HG02763 (cell line): Measurements from ENCODE around the gene ZDHHC11.
"Not testable (repeated sequence)": the region's sequence is repeated elsewhere in the genome, so short reads cannot be mapped to it uniquely, and the experiment has no call there.

Source experiments
- ATAC-seq: cut with Tn5 transposase; IDR thresholded peaks from one replicate; pipeline ENCODE4 v1.9.1; 2021; ENCODE audit warnings: mild to moderate bottlenecking, moderate library complexity; ENCODE audit not compliant: unreplicated experiment

ZDHHC11 gene

GRCh38 chr5:816176-816575, 34.6 kb downstream of the ZDHHC11 start:
- no peak for ATAC-seq

DNA sequence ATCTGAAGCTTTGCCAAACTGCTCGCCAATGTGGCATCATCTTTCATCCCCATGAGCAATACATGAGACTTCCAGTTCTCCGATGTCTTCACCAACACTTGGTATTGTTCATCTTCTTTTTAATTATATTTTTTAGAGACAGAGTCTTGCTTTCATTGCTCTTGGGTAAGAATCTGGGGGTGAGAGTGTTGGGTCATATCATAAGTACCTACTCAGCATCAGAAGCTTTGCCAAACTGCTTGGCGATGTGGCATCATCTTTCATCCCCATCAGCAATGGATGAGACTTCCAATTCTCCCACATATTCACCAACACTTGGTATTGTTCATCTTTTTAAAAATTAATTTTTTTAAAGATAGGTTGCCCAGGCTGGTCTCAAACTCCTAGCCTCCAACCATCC, 35.3 kb downstream of the ZDHHC11 start:
- ATAC-seq = no peak

DNA sequence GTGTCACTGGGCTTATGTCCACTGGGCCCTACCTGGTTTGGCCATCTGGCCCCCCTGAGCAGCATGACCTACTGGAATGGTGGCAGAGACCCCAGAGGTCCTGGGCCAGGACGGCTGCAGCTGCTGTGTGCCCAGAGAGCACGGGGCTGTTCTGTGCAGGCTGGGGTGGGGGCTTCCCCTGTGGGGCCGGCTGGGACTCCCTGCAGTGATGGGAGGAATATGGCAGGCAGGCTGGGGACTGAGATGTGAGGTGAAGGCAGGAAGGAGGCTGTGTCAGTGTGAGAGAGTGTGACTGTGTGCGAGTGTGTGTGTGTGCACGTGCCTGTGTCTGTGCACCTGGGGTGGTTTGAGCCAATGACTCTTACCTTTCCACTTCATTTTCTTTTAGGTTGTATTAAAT, 37.2 kb downstream of the ZDHHC11 start:
- not testable (repeated sequence) for ATAC-seq

DNA sequence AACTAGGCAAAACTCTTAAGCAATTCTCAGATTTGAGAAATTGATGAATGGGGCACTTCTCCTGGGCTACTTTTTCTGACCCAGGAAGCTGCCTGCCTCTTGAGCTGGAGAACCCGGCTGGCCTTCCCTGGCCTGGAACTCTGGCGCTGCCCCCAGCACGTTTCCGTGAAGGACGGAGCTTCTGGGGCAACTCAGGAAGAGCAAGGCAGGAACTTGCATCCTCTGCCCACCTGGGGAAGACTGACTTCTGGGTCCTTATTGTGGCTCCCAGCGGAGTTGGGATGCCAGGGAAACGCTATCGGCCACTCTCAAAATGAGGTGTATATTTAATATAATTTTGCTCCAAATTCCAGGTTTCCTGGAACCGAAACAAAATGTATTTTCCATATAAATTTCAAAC, 39.4 kb downstream of the ZDHHC11 start:
- not testable (repeated sequence) for ATAC-seq

- ATAC-seq = not testable (repeated sequence)
Observed at GRCh38 chr5:807719-808514, 42.9 kb downstream of the ZDHHC11 start.

DNA sequence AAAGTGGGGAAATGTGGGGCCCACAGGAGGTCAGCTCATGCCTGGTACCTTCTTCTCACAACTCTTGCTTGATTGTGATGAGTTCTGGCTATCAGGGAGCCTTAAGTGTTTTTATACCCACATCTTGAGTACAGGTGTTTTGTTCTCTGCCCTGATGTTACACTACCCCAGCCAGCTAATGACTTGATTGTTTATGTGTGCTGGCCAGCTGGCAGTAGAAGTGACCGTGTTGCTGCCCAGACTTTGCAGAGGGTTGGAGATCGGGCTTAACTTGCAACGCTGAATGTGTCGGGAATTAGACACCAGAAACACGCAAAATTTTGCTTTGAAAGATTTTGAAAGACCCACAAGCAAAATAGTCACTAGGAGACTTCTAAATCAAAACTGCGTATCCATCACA, 49.3 kb downstream of the ZDHHC11 start:
- ATAC-seq = no peak

- not testable (repeated sequence) for ATAC-seq
Observed at GRCh38 chr5:801055-801454, 49.7 kb downstream of the ZDHHC11 start.

GRCh38 chr5:798505-799138, 52.2 kb downstream of the ZDHHC11 start:
- ATAC-seq = not testable (repeated sequence)

DNA sequence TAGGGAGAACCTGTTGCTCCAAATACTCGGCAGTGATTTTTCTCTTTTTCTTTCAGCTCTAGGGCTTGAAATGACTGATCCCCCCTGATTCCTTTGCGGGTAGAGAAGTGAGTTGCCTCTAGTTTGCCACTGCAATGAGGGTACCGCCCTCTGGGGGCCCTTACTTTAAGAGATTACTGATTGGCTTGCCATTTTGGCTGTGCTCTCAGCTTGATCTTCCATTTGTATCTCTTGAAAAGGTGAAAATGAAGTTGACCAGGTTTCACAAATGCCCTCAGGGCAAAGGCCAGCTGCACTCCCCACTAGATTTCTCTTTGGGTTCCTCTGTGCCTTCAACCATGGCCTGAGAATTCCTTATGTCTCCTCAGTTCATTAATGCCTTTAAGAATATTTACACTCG, 52.8 kb downstream of the ZDHHC11 start:
- not testable (repeated sequence) for ATAC-seq

DNA sequence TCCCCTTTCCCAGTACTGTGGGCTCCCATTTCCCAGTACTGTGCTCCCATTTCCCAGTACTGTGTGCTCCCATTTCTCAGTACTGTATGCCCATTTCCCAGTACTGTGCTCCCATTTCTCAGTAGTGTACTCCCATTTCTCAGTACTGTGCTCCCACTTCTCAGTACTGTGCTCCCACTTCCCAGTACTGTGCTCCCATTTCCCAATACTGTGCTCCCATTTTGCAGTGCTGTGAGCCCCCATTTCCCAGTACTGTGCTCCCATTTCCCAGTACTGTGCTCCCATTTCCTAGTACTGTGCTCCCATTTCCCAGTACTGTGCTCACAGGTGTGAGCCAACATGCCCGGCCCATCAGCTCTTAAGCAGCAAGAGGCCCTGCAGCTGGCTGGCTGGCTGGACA, 54.9 kb downstream of the ZDHHC11 start:
- ATAC-seq = not testable (repeated sequence)

- not testable (repeated sequence) for ATAC-seq
Observed at GRCh38 chr5:794948-795347, 55.8 kb downstream of the ZDHHC11 start.

- ATAC-seq = not testable (repeated sequence)
Observed at GRCh38 chr5:788703-789102, 62.1 kb downstream of the ZDHHC11 start.

DNA sequence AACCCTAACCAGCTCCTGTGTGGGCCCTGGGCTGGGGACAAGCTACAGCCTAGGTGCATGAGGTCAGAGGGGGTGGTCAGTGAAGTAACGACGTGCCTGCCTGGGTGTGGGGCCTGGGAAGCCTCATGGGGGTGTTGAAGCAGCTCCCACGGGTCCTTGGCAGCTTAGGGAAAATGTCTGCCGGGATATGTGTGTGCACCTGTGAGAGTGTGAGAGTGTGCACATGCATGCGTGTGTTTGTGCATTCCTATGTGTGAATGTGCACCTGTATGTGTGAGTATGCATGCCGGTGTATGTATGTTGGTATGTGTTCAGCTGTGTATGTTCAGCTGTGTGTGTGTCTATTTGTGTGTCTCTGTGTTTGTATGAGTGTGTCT, 62.9 kb downstream of the ZDHHC11 start:
- ATAC-seq = not testable (repeated sequence)

DNA sequence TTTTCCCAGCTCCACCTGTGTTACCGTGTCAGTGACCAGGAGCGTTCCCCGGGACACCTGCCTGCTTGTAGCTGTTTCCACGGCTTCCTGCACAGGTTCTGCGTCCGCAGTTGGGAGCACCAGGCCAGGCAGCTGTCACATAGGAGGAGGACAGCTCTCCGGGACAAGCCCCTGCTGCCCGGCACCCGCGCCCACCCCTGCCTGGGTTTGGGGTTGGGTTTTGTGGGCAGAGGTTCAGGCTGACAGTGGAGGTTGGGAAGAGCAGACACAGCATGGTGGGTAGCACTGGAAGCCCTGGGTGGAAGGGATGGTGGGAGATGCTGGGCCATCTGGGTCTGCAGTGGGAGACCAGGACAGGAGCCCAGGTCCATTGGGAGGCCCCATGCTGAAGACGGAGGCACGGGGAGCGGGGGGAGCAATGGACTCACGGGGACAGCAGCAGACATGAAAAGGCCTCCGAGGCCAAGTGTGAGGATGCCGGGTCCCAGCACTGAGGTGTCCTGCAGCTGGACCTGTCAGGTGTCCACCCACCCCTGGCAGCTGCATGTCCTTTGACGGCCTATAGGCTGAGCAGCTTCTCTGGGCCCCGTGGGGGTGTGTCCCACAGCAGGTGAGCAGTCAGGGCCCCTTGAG, 63.4 kb downstream of the ZDHHC11 start:
- not testable (repeated sequence) for ATAC-seq

DNA sequence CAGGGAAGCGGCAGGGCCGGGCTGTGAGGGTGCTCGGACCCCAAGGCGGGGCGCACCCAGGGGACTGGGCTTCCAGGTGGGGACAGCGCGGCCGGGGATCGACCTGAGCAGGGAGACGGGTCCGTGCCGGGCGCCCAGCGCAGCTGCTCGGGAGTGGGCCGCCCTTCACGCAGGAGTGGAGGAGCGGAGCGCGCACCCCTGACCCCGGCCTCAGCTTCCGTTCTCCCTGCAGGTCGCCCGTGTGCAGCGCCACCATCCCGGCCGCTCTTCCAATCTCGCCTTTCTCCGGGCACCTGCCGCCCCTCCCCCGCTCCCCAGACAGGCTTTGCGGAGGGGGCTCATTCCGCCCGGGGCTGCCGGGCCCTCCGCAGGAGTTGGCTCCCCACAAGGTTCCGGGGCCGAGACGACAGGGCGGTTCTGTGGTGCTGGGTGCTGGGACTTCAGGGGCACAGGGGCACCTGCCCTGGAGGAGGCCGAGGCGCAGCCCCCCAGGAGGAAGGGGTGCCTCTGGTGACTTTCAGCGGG, 65.5 kb downstream of the ZDHHC11 start:
- ATAC-seq = peak; percentile 1

GRCh38 chr5:784428-785177, 66.2 kb downstream of the ZDHHC11 start, which contains the start of gene ZDHHC11B:
TSS of gene ZDHHC11B (minus strand) at chr5:784729. CDS start at chr5:766919, 17,810 bp downstream.
- ATAC-seq = peak; percentile 45

DNA sequence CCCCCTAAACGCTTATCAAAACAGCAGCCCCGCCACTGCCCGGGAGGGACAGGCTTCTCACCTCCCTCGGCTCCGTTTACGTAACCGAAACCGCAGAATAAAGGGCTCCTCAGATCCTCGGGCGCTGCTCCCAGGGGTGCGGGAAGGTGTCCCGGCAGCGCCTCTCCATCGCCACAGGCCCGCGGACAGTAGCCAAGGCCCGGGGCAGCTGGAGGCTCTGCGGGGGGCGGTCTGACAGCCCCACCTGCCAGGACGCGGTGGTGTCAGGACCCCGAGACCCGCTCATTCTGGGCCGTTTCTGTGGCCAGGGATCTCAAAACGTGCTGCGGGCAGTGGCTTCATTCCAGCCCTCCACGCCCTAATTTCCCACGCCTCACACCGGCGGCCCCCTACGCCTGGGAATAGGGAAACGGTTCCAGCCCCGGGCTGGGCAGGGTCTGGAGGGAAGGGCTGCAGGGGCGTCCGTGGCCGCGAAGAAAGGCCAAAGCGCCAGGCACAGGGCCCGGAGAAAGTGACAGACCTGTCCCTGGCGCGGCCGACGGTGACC, 66.8 kb downstream of the ZDHHC11 start:
- ATAC-seq = not testable (repeated sequence)

DNA sequence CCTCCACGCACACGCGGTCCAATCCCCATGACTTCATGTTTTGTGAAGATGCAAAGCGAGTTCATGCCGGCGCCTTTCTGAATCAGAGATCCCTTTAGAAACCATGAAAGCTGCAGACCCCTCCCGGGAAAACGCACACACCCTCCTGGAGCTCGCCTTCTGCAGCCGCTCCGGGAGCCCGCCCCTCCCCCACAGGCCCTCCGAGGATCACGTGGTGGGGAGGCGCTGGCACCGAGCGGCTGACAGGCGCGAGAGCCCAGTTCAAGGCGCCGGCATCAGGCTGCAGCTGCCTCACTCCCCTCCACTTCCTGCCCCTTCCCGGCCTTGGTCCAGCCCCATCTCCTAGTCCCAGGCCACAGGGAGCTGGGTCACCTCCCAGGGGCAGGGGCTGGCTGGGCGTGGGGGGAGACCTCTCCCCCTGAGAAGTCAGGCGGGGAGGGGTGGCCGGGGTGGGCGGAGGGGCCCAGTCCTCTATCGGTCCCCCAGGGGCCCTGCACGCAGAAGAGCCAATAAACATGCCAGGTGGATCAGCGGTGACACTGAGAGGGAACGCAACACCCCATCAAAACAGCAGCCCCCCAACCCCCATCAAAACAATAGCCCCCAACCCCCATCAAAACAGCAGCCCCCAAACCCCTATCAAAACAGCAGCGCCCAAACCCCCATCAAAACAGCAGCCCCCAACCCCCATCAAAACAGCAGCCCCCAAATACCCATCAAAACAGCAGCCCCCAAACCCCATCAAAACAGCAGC, 67.6 kb downstream of the ZDHHC11 start:
- not testable (repeated sequence) for ATAC-seq

DNA sequence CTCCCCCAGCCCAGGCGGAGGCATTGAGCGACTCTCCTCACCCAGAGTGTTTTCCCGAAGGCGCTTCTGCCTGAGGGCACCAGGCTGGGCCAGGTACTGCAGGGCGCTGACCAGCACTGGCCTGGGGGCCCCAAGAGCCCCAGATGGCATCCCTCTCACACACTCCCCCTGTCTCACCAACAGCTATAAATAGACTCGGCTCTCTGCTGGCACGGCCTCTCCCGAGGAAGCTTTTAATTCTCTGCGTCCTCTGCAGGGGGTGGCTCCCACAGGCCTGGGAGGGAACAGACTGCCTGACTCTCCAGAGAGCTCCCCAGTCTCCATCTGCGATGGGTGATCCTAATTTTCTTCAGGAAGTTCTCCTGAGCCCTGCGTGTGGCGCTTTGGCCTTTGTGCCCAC, 68.4 kb downstream of the ZDHHC11 start:
- not testable (repeated sequence) for ATAC-seq

DNA sequence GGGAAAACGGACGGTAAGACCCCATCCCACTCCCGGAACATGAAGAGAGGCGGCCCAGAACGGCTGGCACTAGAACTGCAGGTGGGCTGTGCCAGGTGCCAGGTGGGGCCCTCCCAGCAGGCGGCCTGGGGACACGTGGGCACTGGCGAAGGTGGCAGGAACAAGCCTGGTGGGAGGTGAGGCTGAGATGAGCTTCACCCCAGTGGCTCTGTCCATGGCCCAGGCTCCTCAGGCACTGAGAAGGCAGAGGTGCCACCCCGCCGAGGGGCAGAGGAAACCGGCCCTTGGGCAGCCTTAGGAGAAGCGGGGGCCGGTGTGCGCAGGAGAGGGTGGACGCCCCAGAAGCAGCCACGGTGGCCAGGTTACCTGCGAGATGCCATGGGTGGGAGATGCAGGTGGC, 70.2 kb downstream of the ZDHHC11 start:
- ATAC-seq = not testable (repeated sequence)
